ENCODE data around the gene INTS1. TPM values are rescaled to one million over a fixed set of nuclear protein-coding genes. Genes with fewer than 3 reads are reported as not detected.

Gene INTS1
- total RNA-seq, 1 donor from 2014 or later = 134 TPM

GRCh38 chr7:1549357-1550004 is 45.3 kb upstream of the INTS1 start:
- H3K9me3 Mint-ChIP-seq = no peaks in the 10 kb centered on the region
- no peak for TF ChIP-seq CTCF (conservative IDR thresholded peaks at IDR 0.05)
- H3K4me1 Mint-ChIP-seq (ENCODE audit: unreplicated experiment) = no peaks in the 10 kb centered on the region
- no peaks in the 10 kb centered on the region for H3K27me3 Mint-ChIP-seq
- no peaks in the 10 kb centered on the region for H3K36me3 Mint-ChIP-seq
- H3K4me3 Mint-ChIP-seq = no peak overlapping the region
- H3K27ac Mint-ChIP-seq = no peak overlapping the region
- DNase-seq (ENCODE audit: extremely low spot score, unreplicated experiment) = no peak

- Mint-ChIP-seq H3K4me1 (ENCODE audit: unreplicated experiment) (no peaks in the 10 kb centered on the region), H3K4me3 (no peak overlapping the region), H3K9me3 (no peaks in the 10 kb centered on the region), H3K36me3 (no peaks in the 10 kb centered on the region), H3K27me3 (no peaks in the 10 kb centered on the region), H3K27ac (no peak overlapping the region)
- DNase-seq (ENCODE audit: extremely low spot score, unreplicated experiment) = no peak
- TF ChIP-seq CTCF (conservative IDR thresholded peaks at IDR 0.05) = no peak
These were observed 44.8 kb upstream of the INTS1 start for GRCh38 chr7:1548944-1549343.

GRCh38 chr7:1548438-1548831 is 44.2 kb upstream of the INTS1 start:
- no peak overlapping the region for H3K27ac Mint-ChIP-seq
- no peaks in the 10 kb centered on the region for H3K27me3 Mint-ChIP-seq
- DNase-seq (ENCODE audit: extremely low spot score, unreplicated experiment) = no peak
- H3K9me3 Mint-ChIP-seq = no peaks in the 10 kb centered on the region
- no peaks in the 10 kb centered on the region for H3K36me3 Mint-ChIP-seq
- H3K4me1 Mint-ChIP-seq (ENCODE audit: unreplicated experiment) = no peaks in the 10 kb centered on the region
- H3K4me3 Mint-ChIP-seq = no peak overlapping the region
- TF ChIP-seq CTCF (conservative IDR thresholded peaks at IDR 0.05) = no peak

- no peak for DNase-seq (ENCODE audit: extremely low spot score, unreplicated experiment)
- no peak for TF ChIP-seq CTCF (conservative IDR thresholded peaks at IDR 0.05)
- H3K27me3 Mint-ChIP-seq = no peaks in the 10 kb centered on the region
- no peak overlapping the region for H3K27ac Mint-ChIP-seq
- no peaks in the 10 kb centered on the region for H3K36me3 Mint-ChIP-seq
- H3K4me3 Mint-ChIP-seq = no peak overlapping the region
- H3K9me3 Mint-ChIP-seq = no peaks in the 10 kb centered on the region
- no peaks in the 10 kb centered on the region for H3K4me1 Mint-ChIP-seq (ENCODE audit: unreplicated experiment)
These were observed 43.7 kb upstream of the INTS1 start for GRCh38 chr7:1547777-1548437.

- DNase-seq (ENCODE audit: extremely low spot score, unreplicated experiment) = no peak
- no peaks in the 10 kb centered on the region for H3K36me3 Mint-ChIP-seq
- no peak overlapping the region for H3K27ac Mint-ChIP-seq
- no peaks in the 10 kb centered on the region for H3K27me3 Mint-ChIP-seq
- no peaks in the 10 kb centered on the region for H3K4me1 Mint-ChIP-seq (ENCODE audit: unreplicated experiment)
- H3K4me3 Mint-ChIP-seq = no peak overlapping the region
- no peaks in the 10 kb centered on the region for H3K9me3 Mint-ChIP-seq
- TF ChIP-seq CTCF (conservative IDR thresholded peaks at IDR 0.05) = no peak
These were observed 43.0 kb upstream of the INTS1 start for GRCh38 chr7:1546909-1547776.
